ENCODE measurements around the gene ZSCAN25.

DNA sequence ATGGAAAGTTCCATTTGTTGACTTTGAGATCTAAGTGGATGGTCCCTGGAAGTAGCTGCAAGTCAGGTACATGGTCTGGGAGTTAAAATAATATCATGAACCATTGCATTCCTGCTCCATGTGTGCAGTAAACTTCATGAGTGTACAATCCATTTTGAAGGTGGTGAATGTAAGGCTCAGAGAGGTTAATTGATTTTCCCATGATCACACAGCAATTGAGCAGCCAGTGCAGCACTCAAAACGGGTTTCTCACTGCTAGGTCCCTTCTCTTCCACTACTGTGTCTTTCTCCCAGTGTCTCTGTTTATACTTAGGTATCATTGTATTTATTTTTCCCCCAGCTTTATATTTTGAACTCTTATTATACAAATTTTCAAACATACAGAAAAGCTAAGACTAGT is 9.9 kb downstream of the ZSCAN25 start:
- TF ChIP-seq POLR2A (IDR thresholded peaks at IDR 0.05) (no peak), POLR2AphosphoS5 (IDR thresholded peaks at IDR 0.05) (no peak)
- TF ChIP-seq, protein P1, sequence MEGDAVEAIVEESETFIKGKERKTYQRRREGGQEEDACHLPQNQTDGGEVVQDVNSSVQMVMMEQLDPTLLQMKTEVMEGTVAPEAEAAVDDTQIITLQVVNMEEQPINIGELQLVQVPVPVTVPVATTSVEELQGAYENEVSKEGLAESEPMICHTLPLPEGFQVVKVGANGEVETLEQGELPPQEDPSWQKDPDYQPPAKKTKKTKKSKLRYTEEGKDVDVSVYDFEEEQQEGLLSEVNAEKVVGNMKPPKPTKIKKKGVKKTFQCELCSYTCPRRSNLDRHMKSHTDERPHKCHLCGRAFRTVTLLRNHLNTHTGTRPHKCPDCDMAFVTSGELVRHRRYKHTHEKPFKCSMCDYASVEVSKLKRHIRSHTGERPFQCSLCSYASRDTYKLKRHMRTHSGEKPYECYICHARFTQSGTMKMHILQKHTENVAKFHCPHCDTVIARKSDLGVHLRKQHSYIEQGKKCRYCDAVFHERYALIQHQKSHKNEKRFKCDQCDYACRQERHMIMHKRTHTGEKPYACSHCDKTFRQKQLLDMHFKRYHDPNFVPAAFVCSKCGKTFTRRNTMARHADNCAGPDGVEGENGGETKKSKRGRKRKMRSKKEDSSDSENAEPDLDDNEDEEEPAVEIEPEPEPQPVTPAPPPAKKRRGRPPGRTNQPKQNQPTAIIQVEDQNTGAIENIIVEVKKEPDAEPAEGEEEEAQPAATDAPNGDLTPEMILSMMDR (IDR thresholded peaks at IDR 0.05), result no peak

All from gastroesophageal sphincter (tissue), 3 donors.